Measurements from ENCODE around the gene LAMA2.

The LAMA2 gene

DNA sequence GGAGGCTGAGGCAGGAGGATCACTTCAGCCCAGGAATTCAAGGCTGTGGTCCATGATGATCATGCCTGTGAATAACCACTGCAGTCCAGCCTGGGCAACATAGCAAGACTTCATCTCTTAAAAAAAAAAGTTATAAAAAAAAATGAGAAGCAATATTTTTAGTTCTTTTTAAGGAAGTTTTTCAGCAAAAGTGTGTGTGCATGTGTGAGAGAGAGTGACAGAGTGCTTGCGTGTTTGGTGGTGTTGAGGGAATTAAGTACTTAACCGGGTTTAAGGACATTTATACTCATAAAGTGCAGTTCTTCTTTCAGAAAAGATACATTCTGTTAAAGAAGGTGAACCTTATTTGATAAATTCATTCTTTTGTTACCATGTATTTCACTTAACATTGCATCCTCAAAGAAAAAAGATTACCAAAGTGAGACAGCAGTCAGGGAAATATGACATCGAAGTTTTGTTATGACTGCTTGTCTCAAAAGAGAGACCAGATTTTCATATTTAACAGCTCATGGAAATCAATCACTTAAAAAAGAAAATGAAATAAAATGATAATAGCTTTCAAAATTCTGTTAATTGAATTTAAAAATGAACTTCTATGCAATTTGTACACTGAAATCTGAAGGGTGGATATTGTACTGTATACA is 572.3 kb downstream of the LAMA2 start:
- no peak overlapping the region for H3K4me3 ChIP-seq (replicated peaks; ENCODE audit: low read depth, low read length)
- TF ChIP-seq, protein P1, sequence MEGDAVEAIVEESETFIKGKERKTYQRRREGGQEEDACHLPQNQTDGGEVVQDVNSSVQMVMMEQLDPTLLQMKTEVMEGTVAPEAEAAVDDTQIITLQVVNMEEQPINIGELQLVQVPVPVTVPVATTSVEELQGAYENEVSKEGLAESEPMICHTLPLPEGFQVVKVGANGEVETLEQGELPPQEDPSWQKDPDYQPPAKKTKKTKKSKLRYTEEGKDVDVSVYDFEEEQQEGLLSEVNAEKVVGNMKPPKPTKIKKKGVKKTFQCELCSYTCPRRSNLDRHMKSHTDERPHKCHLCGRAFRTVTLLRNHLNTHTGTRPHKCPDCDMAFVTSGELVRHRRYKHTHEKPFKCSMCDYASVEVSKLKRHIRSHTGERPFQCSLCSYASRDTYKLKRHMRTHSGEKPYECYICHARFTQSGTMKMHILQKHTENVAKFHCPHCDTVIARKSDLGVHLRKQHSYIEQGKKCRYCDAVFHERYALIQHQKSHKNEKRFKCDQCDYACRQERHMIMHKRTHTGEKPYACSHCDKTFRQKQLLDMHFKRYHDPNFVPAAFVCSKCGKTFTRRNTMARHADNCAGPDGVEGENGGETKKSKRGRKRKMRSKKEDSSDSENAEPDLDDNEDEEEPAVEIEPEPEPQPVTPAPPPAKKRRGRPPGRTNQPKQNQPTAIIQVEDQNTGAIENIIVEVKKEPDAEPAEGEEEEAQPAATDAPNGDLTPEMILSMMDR (IDR thresholded peaks at IDR 0.05; ENCODE audit: low read length, missing control alignments) = no peak
- DNase-seq (ENCODE audit: low read depth) = no peak

DNA sequence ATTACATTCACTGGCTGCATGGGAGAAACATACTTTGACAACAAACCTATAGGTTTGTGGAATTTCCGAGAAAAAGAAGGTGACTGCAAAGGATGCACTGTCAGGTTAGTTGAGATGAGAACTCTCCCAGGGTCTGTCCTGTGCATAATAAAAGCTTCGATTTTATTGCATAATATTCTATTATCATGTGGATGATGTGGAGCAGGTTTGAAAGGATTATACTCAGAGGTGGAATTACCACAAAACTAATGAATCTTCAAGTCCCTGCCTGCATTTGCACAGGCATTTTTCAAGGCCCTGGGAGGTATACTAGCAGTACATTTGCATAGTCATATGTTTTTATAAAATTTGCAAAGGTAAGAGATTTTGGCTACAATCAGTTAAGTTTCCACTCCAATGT is 577.3 kb downstream of the LAMA2 start:
- no peak for DNase-seq (ENCODE audit: low read depth)
- TF ChIP-seq, protein P1 (IDR thresholded peaks at IDR 0.05; ENCODE audit: low read length, missing control alignments) = no peak
- H3K4me3 ChIP-seq (replicated peaks; ENCODE audit: low read depth, low read length) = no peak overlapping the region

DNA sequence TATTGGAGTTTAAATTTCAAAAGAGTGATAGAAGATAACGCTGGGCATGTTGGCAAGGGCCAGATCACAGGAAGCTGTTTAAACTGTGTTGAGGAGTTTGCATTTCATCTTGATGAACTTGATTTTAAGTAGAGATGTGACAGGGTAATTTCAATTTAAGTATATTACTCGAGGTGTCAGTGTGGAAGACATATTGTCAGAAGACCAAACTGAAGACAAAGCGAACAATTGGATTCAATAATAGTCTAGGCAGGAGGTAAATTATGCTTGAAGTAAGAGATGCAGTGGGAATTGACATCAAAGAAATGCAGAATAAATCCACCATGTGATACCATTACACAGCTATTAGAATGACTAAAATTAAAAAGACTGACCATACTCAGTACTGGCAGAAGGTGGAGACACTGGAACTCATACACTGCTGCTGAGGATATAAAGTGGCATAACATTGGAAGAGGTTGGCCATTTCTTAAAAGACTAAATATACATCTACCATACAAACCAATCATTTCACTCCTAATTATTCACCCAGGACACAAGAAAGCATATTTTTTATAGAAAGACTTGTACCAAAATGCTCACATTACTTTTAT is 586.2 kb downstream of the LAMA2 start:
- H3K4me3 ChIP-seq (replicated peaks; ENCODE audit: low read depth, low read length) = no peak overlapping the region
- TF ChIP-seq, protein P1 (IDR thresholded peaks at IDR 0.05; ENCODE audit: low read length, missing control alignments) = peak; percentile 13
- peak; percentile 19 for DNase-seq (ENCODE audit: low read depth)

DNA sequence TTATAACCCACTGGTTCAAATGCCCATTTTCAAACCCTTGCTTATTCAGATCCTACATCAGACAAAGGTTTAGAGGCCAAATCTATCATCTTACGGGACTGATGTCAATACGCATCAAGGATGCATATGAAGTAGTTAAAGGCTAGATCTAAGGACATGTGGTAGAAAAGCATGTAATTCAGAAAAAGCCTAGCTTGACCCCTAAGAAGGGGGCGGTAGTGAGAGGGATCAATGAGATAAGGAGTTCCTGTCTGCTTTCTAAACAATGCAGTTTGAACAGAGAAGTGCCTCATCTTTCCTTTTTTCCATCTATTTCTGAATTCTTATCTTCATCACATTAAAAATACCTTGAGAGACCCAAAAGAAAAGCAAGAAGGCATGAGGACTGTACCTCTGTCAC is 589.3 kb downstream of the LAMA2 start:
- TF ChIP-seq, protein P1 (IDR thresholded peaks at IDR 0.05; ENCODE audit: low read length, missing control alignments) = no peak
- DNase-seq (ENCODE audit: low read depth) = no peak

DNA sequence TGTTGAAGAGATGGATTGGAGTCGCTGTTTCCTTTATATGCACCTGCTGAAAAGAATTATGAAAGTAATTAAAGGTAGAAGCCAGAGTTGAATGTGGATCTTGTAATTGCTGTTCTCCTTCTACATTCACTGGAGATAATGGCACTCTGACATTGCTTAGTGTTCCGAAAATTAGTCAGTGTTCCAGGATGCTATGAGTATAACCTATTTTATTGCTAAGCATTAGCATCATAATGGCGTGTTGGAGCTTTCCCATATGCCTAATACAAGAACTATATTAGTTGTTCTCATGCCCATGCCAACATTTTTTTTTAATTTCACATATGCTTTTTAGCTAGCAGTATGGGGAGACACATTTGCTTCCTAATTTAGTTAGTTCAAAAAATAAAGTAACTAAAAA is 590.6 kb downstream of the LAMA2 start:
- TF ChIP-seq, protein P1 (IDR thresholded peaks at IDR 0.05; ENCODE audit: low read length, missing control alignments) = no peak
- H3K4me3 ChIP-seq (replicated peaks; ENCODE audit: low read depth, low read length) = no peak overlapping the region
- DNase-seq (ENCODE audit: low read depth) = no peak

More for the DNA sequence above, 589.3 kb downstream of the LAMA2 start:
- no peak overlapping the region for H3K4me3 ChIP-seq (replicated peaks; ENCODE audit: low read depth, low read length)

DNA sequence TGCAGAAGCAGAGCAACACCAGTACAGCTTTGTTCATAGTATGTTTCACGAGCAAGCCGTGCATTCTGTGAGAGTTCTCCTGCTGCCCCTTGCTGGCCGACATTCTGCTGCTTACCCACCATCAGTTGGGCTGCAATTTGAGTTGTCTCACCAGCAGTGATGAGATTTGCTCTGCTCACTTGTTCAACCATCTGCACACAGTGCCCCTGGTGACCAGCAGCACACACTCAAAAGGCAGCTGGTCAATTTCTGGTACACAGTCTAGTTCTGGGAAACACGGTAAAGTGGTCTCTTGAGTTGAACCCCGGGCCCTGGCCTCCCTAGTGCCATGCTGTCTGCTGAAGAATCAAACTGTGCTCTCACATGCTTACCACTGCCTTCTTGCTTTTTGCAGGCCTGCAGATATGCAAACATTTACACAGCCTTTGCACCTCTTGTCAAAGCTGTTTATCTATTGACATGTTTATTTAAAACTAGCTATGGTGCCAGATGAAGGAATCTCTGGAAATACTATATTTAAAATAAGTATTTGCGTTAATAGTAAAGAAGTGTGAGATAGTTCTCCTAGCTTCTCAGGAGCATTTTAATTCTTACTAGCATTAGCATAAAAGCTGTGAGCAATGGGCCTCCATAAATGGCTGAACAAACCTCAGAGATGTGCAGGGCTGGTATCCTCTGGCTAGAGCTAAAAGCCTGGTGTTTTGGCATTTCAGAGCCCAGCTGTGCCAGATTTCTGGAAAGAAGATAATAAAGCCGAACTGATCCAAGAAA is 592.7 kb downstream of the LAMA2 start:
- no peak for DNase-seq (ENCODE audit: low read depth)
- H3K4me3 ChIP-seq (replicated peaks; ENCODE audit: low read depth, low read length) = no peak overlapping the region
- TF ChIP-seq, protein P1 (IDR thresholded peaks at IDR 0.05; ENCODE audit: low read length, missing control alignments) = no peak

Measured in fibroblast of pulmonary artery (primary cell).